GM18951 (cell line): ENCODE data around the gene ANKRD12.
"Not testable (repeated sequence)": the region's sequence is repeated elsewhere in the genome, so short reads cannot be mapped to it uniquely, and the experiment has no call there.

Experiments
- POLR2A ChIP-seq: IDR thresholded peaks from 4 replicates; pipeline ENCODE4 v1.6.1; 2011; ENCODE audit warnings: mild to moderate bottlenecking; ENCODE audit not compliant: insufficient read length, insufficient read depth; ENCODE audit errors: extremely low read depth
- in situ Hi-C: fragments of 300-500 bp; cut with MboI; formaldehyde crosslinking; loops from one replicate; pipeline ENCODE4 v1.12.0; 2022; ENCODE audit warnings: low sequenced_read_pairs, mixed read lengths, inconsistent platforms; ENCODE audit not compliant: unreplicated experiment

Gene ANKRD12

DNA sequence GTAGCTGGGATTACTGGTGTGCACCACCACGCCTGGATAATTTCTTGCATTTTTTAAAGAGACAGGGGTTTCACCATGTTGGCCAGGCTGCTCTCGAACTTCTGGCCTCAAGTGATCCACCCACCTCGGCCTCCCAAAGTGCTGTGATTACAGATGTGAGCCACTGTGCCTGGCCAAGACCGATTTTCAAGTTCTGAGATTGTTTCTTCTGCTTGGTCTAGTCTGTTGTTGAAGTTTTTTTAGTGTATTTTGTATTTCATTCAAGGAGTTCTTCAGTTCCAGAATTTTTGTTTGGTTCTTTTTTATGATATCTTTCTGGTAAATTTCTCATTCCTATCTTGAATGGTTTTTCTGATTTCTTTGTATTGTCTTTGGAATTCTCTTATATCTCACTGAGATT, 96.4 kb downstream of the ANKRD12 start:
- TF ChIP-seq POLR2A, result no peak
- in situ Hi-C loops, result no loop called here

DNA sequence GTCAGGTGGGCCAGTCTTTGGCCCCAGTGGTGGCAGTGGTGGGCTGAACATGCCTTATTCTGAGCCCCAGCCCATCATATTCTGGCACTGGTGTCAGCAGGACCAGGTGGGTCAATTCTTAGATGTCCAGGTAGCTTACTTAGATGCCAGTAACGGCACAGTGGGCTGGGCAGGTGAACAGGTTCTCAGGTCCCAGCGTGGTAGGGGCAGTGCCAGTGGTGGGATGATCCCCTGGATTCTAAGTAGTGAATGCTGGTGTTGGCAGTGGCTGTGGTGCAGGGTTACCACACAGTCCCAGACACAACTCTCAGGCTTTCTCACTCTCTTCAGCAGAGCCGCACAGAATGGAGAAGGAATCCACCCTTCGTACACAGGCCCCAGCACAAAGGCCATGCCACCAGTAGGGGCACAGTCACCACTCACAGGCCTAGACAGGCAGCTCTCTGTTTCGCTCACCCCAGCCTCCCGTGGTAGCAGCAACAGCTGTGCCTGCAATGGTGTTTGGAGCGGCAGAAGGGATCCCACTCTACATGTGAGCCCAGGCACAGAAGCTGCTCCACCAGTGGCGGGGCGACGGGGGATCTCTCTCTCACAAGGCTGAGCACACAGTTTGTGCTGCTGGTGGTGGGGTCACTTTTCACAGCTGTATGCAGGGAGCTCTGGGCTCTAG, 97.3 kb downstream of the ANKRD12 start:
- in situ Hi-C loops, result no loop called here
- no peak for TF ChIP-seq POLR2A

DNA sequence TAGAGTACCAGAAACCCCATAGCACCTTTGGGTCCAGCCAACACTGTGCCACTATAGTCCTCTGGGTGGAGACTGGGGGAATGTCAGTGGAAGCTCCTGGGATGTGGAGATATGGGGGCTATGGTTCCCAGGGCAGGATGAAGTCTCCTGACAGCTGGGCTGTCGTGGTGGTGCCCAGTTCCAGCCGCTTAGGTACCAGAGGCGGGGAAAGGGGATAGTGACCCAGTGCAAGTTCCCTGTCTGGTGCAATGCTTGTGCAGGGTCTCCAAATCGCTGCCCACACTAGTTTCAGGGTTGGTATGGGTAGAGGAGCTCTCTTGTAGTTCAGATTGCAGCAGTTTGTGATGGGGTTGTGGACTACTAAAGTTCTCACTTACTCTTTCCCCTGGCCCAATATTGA, 97.9 kb downstream of the ANKRD12 start:
- no peak for TF ChIP-seq POLR2A
- in situ Hi-C loops, result no loop called here

DNA sequence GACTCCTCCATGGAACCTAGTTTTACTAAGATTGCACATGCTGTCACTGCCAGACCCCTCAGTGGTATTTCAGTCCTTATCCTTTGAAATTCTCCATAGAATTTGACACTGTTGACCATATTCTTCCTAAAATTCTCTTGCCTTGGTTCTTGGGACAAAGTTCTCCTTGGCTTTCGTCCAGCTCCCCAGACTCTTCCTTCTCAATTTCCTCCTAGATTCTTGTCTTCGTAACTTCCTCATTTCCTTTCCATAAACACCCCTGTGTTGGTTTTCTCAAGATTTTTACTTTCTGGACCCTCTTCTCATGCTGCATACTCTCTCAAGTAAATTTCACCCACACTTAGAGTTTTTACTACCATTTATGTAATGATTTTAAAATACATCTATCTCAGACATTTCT, 101.4 kb downstream of the ANKRD12 start:
- no peak for TF ChIP-seq POLR2A
- in situ Hi-C loops, result no loop called here

DNA sequence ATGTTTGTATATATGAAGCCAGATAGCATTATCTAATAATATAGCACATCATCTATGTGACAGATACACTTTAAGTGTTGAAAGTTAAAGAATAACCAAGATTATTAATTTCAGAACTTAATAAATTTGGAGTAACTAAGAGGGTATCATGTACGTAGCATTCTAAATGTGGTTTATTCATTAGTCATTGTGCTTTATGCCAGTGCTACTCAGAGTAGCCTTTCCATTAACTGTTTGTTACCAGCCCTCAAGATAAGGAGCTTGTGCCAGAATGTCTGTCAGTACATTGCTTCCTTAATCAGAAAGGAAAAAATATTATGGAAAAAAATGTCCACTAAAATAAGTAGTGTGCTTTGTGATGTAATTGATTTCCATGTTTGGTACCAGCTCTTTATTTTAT, 103.1 kb downstream of the ANKRD12 start:
- no peak for TF ChIP-seq POLR2A
- in situ Hi-C loops, result no loop called here

DNA sequence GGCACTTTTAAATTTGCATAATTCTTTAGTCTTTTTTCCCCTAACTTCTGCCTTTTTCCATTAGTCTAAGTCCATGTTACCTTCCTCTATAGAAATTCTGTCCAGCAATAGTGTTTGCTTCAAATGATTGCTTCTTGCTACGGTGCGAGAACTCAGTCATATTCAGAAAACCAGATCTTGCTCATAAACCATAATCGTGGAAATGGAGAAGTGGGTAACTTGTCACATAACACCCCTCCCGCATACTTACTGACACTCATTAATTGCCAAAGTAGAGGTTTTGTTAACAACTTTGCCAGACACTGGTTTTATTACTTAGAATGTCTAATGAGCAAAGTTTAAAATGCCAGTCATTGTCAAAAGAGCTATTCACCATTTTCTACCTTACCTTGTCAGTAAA, 103.7 kb downstream of the ANKRD12 start:
- in situ Hi-C loops, result no loop called here
- no peak for TF ChIP-seq POLR2A

DNA sequence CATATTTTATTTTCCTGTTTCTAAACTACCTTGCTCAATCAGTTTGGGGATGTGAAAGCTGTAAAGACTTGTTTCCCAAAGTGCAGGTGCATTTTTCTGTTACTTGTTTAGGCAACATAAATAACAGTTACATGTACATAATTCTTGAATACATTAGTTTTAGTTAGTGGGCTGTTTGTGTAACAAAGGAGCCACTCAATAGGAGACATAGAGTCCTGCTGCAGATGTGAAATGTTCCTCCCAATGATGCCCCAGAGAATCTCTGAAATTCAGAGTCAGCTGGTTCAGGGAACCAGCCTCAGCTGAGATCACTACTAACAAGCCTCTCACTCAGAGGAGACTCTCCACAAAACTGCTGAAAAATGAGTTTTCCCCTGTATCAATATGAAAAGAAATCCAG, 106.4 kb downstream of the ANKRD12 start:
- in situ Hi-C loops, result no loop called here
- TF ChIP-seq POLR2A, result no peak

DNA sequence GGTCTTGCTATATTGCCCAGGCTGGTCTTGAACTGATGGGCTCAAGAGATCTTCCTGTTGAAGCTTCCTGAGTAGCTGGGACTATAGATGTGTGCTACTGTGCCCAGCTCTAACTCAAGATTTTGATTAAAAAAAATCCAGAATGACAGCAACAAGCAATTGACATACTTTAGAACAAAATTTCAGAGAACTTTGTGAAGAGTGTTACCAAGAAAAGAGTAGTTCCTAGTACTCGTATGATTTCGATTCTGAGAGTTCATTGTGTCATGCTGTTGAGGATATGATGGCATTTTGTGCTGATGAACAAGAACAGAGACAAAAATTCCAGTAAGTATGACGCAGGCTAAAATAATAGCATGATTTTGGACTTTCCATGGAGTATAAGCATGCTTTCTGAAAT, 107.8 kb downstream of the ANKRD12 start:
- TF ChIP-seq POLR2A, result no peak
- in situ Hi-C loops, result no loop called here

DNA sequence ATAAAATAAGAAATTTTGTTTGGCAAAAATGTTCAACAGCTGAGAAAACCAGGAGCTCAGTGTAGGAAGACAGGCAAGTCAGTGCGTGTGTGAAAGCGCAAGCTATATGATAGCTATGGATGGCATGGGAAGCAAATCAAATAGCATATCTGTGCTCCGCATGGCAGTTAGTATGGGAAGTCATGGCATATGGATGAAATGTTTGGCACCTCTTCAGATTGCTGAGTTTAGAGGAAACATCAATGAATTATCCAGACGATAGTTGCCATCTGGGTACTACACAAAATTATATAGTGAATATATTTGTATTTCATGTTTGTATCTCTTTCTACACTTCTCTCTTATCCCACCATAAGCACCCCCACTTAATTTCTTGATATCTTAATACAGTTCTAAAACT, 112.1 kb downstream of the ANKRD12 start:
- in situ Hi-C loops, result no loop called here
- TF ChIP-seq POLR2A, result no peak

DNA sequence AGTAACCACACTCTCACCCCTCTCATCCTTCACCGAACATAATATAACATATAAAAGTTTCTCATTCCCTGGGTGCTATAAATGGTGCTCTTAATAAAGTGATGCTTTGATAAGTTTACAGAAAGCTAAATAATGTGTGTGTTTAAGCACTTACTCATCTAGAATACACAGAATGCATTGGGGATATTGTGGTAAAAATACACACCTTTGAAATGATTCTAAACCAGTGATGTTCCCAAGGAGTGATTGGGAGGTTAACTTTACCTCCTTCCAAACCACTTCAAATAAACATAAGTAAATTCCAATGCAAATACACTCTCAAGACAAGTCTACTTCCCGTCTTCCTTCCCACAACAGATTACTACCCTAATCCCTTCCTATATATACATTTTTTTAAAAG, 112.7 kb downstream of the ANKRD12 start:
- in situ Hi-C loops, result no loop called here
- TF ChIP-seq POLR2A, result no peak

DNA sequence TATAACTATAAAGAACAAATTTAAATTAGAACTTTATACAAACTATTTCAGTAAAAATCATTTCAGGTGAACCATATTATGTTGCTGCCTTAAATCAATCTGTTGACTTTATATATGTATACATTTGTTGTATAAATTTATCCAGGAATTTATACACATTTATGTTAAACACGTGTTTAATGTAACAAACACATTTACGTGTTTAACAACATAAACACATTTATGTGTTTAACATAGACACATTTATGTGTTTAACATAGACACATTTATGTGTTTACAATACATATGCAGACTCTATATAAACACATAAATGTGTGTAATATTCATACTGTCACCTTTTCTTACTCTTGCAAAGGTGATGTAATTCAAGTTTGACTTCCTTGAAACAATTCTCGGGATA, 122.6 kb downstream of the ANKRD12 start:
- in situ Hi-C loops, result no loop called here
- no peak for TF ChIP-seq POLR2A

DNA sequence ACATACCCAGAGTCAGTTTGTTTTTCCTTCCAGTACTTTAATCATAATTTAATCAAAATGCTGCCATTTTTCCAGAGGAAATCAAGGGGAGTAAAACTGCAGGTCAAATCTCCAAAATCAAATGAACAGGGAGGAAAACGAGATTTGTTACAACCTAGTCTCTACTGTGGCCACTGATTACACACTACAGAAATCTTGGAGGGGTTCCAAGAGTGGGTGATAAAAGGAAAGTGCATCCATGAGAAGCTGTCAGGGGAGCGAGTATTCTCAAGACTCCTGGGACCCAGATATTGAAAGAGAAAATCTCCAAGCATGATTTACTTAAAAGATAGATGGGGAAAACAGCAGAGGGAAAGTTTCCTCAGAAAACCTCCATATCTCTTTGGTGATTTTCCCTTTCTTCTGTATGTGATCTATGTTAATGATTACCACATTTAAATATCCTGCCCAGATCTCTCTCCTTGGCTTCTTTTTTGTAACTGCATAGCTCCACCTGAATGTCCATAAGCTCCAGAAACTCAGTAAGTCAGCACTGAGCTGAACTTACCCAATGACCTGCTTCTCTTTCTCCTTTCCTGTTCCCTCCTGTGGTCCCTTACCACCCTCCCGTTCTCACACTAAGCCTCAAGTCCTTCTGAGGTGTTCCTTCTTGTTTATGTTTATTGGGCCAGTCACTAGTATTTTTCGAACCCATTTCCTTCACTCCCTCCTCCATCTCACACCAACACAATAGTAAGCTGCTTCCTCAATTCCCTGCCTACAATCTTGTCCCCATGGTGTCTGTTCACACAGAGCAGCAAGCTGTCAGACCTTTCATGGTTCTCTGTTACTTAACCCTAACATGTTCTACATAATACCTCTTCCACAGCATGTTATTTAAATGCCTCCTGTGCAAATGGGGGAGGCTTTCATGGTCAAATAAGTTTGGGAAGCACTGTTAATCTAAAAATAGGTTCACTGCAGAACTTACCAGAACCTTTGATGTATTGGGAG, 124.1 kb downstream of the ANKRD12 start:
- no peak for TF ChIP-seq POLR2A
- in situ Hi-C loops, result no loop called here

DNA sequence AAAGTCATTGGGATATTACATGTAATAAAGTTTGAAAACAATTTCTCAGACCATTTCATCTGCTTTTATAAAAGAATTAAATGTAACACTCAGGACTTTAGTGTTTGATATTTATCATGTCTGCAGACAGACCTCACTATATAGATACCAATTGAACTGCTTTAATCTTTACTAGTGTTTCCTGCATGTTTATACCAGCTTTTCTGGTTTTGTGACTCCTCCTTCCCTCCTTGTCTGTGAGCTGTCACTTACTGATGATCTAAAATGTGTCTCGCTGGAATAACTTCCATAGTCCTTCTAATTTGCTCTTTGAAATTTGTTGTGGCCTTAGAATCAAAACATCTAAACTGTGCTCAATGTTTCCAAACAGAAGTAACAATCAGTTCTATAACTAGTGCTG, 126.7 kb downstream of the ANKRD12 start:
- TF ChIP-seq POLR2A, result no peak
- in situ Hi-C loops, result no loop called here

DNA sequence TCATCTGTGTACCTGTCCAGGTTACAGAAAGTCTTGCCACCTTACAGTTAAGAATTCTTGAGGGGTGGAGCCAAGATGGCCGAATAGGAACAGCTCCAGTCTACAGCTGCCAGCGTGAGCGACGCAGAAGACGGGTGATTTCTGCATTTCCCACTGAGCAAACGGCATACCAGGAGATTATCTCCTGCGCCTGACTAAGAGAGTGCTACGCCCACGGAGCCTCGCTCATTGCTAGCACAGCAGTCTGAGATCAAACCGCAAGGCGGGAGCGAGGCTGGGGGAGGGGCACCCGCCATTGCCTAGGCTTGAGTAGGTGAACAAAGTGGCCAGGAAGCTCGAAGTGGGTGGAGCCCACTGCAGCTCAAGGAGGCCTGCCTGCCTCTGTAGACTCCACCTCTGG, 128.2 kb downstream of the ANKRD12 start:
- in situ Hi-C loops, result not testable (repeated sequence)
